ENCODE results near the gene SLFNL1.

The SLFNL1 gene

GRCh38 chr1:40997096-40997495, 24.4 kb downstream of the SLFNL1 start:
- no peak overlapping the region for H3K4me2 ChIP-seq (ENCODE audit: low read length)
- peaks cover 3% of the 10 kb centered on the region for H3K4me1 ChIP-seq (ENCODE audit: insufficient read depth, low read length, severe bottlenecking)
- H3K9me3 ChIP-seq (ENCODE audit: low read length): no peaks in the 10 kb centered on the region
- no peaks in the 10 kb centered on the region for H3K9me2 ChIP-seq (ENCODE audit: low read depth, low read length)
- no peak overlapping the region for H2AFZ ChIP-seq (ENCODE audit: low read length)
- H3K4me3 ChIP-seq (ENCODE audit: low read depth, low read length, poor library complexity, severe bottlenecking): no peak overlapping the region
- H3K36me3 ChIP-seq (ENCODE audit: insufficient read depth, low read length): peaks cover 91% of the 10 kb centered on the region
- no peak overlapping the region for H3K27ac ChIP-seq (ENCODE audit: low read depth, low read length, poor library complexity, severe bottlenecking)
- no peaks in the 10 kb centered on the region for H4K20me1 ChIP-seq (ENCODE audit: insufficient read depth, low read length)
- no peaks in the 10 kb centered on the region for H3K27me3 ChIP-seq (ENCODE audit: insufficient read depth, low read length)
- no peaks in the 10 kb centered on the region for H3K79me2 ChIP-seq (ENCODE audit: insufficient read depth, low read length)
- TF ChIP-seq CTCF (IDR thresholded peaks at IDR 0.05; ENCODE audit: low read length) (no peak), EZH2 (IDR thresholded peaks at IDR 0.05; ENCODE audit: borderline replicate concordance, low read length) (no peak)
- H3K9ac ChIP-seq (ENCODE audit: low read length): no peak overlapping the region
- no peaks in the 10 kb centered on the region for H3F3A ChIP-seq (ENCODE audit: insufficient read depth, low read length)

- Histone ChIP-seq H3K36me3 (ENCODE audit: insufficient read depth, low read length) (peaks cover 100% of the 10 kb centered on the region), H3K79me2 (ENCODE audit: insufficient read depth, low read length) (peaks cover 7% of the 10 kb centered on the region)
These were observed 32.5 kb downstream of the SLFNL1 start for GRCh38 chr1:40989066-40989465.

DNA sequence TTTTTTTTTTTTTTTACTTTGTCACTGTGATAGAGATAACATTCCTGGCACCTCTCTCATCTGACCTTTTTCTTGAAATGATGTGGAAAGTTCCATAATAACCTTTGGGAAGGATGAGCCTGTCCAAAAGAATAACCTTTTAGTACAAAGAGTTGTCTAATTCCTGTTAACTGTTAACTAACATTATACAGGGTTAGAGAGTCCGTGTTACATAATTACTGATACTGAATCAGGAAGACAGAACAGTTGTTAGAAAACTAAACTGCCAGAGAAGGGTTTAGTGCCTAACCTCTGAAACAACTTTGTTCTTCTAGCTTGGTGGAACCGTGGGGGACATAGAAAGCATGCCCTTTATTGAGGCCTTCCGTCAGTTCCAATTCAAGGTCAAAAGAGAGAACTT, 33.2 kb downstream of the SLFNL1 start:
- H3K4me2 ChIP-seq (ENCODE audit: low read length): no peak overlapping the region
- H3K79me2 ChIP-seq (ENCODE audit: insufficient read depth, low read length): peaks cover 14% of the 10 kb centered on the region
- H4K20me1 ChIP-seq (ENCODE audit: insufficient read depth, low read length): no peaks in the 10 kb centered on the region

More at GRCh38 chr1:40989066-40989465, 32.5 kb downstream of the SLFNL1 start:
- Histone ChIP-seq H3K27ac (ENCODE audit: low read depth, low read length, poor library complexity, severe bottlenecking) (no peak overlapping the region), H3F3A (ENCODE audit: insufficient read depth, low read length) (no peaks in the 10 kb centered on the region), H3K9me2 (ENCODE audit: low read depth, low read length) (no peaks in the 10 kb centered on the region), H3K4me3 (ENCODE audit: low read depth, low read length, poor library complexity, severe bottlenecking) (no peak overlapping the region), H3K27me3 (ENCODE audit: insufficient read depth, low read length) (no peaks in the 10 kb centered on the region), H3K9me3 (ENCODE audit: low read length) (no peaks in the 10 kb centered on the region), H4K20me1 (ENCODE audit: insufficient read depth, low read length) (no peaks in the 10 kb centered on the region), H3K9ac (ENCODE audit: low read length) (no peak overlapping the region), H3K4me1 (ENCODE audit: insufficient read depth, low read length, severe bottlenecking) (no peaks in the 10 kb centered on the region), H2AFZ (ENCODE audit: low read length) (no peak overlapping the region), H3K4me2 (ENCODE audit: low read length) (no peak overlapping the region)
- TF ChIP-seq CTCF (IDR thresholded peaks at IDR 0.05; ENCODE audit: low read length) (no peak), EZH2 (IDR thresholded peaks at IDR 0.05; ENCODE audit: borderline replicate concordance, low read length) (no peak)

More for the DNA sequence above, 33.2 kb downstream of the SLFNL1 start:
- no peaks in the 10 kb centered on the region for H3K4me1 ChIP-seq (ENCODE audit: insufficient read depth, low read length, severe bottlenecking)
- H3F3A ChIP-seq (ENCODE audit: insufficient read depth, low read length): no peaks in the 10 kb centered on the region
- H3K9me2 ChIP-seq (ENCODE audit: low read depth, low read length): no peaks in the 10 kb centered on the region
- H3K4me3 ChIP-seq (ENCODE audit: low read depth, low read length, poor library complexity, severe bottlenecking): no peak overlapping the region
- H3K9me3 ChIP-seq (ENCODE audit: low read length): no peaks in the 10 kb centered on the region
- no peak overlapping the region for H3K9ac ChIP-seq (ENCODE audit: low read length)
- H3K27me3 ChIP-seq (ENCODE audit: insufficient read depth, low read length): no peaks in the 10 kb centered on the region
- no peak overlapping the region for H2AFZ ChIP-seq (ENCODE audit: low read length)
- TF ChIP-seq EZH2 (IDR thresholded peaks at IDR 0.05; ENCODE audit: borderline replicate concordance, low read length) (no peak), CTCF (IDR thresholded peaks at IDR 0.05; ENCODE audit: low read length) (no peak)
- H3K27ac ChIP-seq (ENCODE audit: low read depth, low read length, poor library complexity, severe bottlenecking): no peak overlapping the region
- peaks cover 100% of the 10 kb centered on the region for H3K36me3 ChIP-seq (ENCODE audit: insufficient read depth, low read length)
